CD4-positive, alpha-beta T cell (primary cell): ENCODE measurements around the gene SAP30BP. TPM values are rescaled to one million over a fixed set of nuclear protein-coding genes. Genes with fewer than 3 reads are reported as not detected.

Experiments
- ATAC-seq: fragments of 200-7000 bp; cut with Tn5 transposase; one replicate; pipeline ENCODE4 v1.10.0; 2022; ENCODE audit warnings: mild to moderate bottlenecking; ENCODE audit not compliant: poor library complexity
- CTCF ChIA-PET: fragments of 350-600 bp; sonication (Branson Sonifier 250); formaldehyde crosslinking; loops from one replicate; lab custom pipeline; 2021; ENCODE audit warnings: antibody characterized with exemption, inconsistent platforms; lab: Charles Lee
- POLR2A ChIA-PET: fragments of 350-600 bp; sonication (Branson Sonifier 250); formaldehyde crosslinking; loops from one replicate; lab custom pipeline; 2021; ENCODE audit warnings: antibody characterized with exemption, inconsistent platforms; lab: Charles Lee
- DNase-seq, 14 experiments: peaks; one replicate each; pipeline ENCODE4 v3.0.0-alpha.2; 2013 to 2020; ENCODE audit warnings: mixed read lengths in 2 of 14
- H3K27ac ChIP-seq, 2 donors: one replicate each; pipeline versions ENCODE4 v1.5.1 to v1.7.0; 2013; ENCODE audit warnings: low read length in 2 of 2, low read depth in 1 of 2, mild to moderate bottlenecking in 1 of 2
- H3K27me3 ChIP-seq, 2 experiments: 1 replicate in 1 of 2; 2 replicates in 1 of 2; pipeline versions ENCODE4 v1.6.1 to v1.7.0; 2013; ENCODE audit warnings: low read length in 2 of 2, control low read depth in 1 of 2, mild to moderate bottlenecking in 1 of 2, moderate library complexity in 1 of 2; ENCODE audit not compliant: insufficient read depth in 2 of 2, control insufficient read depth in 1 of 2
- H3K36me3 ChIP-seq: one replicate; pipeline ENCODE4 v1.6.1; 2013; ENCODE audit warnings: low read length, control low read depth; ENCODE audit not compliant: insufficient read depth
- H3K4me1 ChIP-seq: one replicate; pipeline ENCODE4 v1.6.1; 2013; ENCODE audit warnings: low read length, control low read depth; ENCODE audit not compliant: insufficient read depth
- H3K4me3 ChIP-seq: one replicate; pipeline ENCODE4 v1.5.1; 2013; ENCODE audit warnings: mild to moderate bottlenecking, low read length, moderate library complexity
- H3K9me3 ChIP-seq, 2 experiments: 1 replicate in 1 of 2; 2 replicates in 1 of 2; pipeline versions ENCODE4 v1.6.1 to v1.7.0; 2013; ENCODE audit warnings: low read length in 2 of 2, mild to moderate bottlenecking in 2 of 2, control low read depth in 1 of 2, moderate library complexity in 1 of 2; ENCODE audit not compliant: control insufficient read depth in 1 of 2, insufficient read depth in 1 of 2
- H3K27ac Mint-ChIP-seq: one replicate; pipeline ENCODE4 v1.8.0; 2020; ENCODE audit warnings: mixed read lengths
- H3K27me3 Mint-ChIP-seq: one replicate; pipeline ENCODE4 v1.8.0; 2021; ENCODE audit warnings: mixed read lengths
- H3K36me3 Mint-ChIP-seq: one replicate; pipeline ENCODE4 v1.8.0; 2021; ENCODE audit warnings: low read depth, mixed read lengths
- H3K4me1 Mint-ChIP-seq: one replicate; pipeline ENCODE4 v1.8.0; 2021; ENCODE audit warnings: low read depth, mixed read lengths
- H3K4me3 Mint-ChIP-seq: one replicate; pipeline ENCODE4 v1.8.0; 2020; ENCODE audit warnings: mild to moderate bottlenecking, mixed read lengths
- H3K9me3 Mint-ChIP-seq: one replicate; pipeline ENCODE4 v1.8.0; 2020; ENCODE audit warnings: mixed read lengths
- intact Hi-C, 2 experiments: fragments of 100-400 bp; cut with DNase I in 1 of 2; cut with micrococcal nuclease in 1 of 2; formaldehyde crosslinking; loops; one replicate each; pipeline versions ENCODE4 v1.15.1 to v1.9.0; 2023 to 2025; cut with DNase I, micrococcal nuclease
- total RNA-seq, 174 experiments: library from RNA in 2 of 174; stranded (reverse) in 2 of 174; gene quantifications; one replicate each; pipeline ENCODE4 v1.2.3 and lab custom pipeline; 2021 to 2026
- TF ChIP-seq, protein P1 (sequence below): fragments of 200-600 bp; IDR thresholded peaks from one replicate; pipeline ENCODE4 v1.8.0; 2022; ENCODE audit warnings: antibody characterized with exemption, mild to moderate bottlenecking

Gene SAP30BP
- total RNA-seq, 2 experiments from 2014 or later, result 209 to 227 TPM

DNA sequence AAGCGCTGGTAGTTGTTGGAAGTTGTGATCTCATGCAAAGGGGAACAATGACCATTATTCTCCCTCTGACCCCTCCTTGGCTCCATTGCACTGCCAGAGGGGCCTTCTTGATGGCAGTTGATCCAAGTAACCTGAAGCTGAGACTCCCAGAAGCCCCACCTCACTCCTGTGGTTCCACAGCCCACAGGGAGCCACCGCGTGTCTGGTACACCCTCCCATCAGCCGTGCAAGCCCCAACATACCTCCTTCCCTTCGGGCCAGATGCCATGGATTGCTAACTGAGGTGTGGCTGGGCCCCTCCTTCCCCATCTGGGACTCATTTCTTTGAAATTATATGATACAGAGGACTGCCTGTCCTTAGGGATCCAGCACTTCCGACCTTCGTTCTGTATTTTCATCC lies 17.8 kb downstream of the SAP30BP start:
- H3K27ac Mint-ChIP-seq, result peak overlapping the region; percentile 12
- H3K9me3 ChIP-seq, result no peaks in the 10 kb centered on the region
- CTCF ChIA-PET, result no interaction called here
- peaks cover 59% of the 10 kb centered on the region for H3K4me1 Mint-ChIP-seq
- peaks cover 27% of the 10 kb centered on the region for H3K4me1 ChIP-seq
- ATAC-seq (no peak), DNase-seq (no peak)
- peaks cover 55% of the 10 kb centered on the region for H3K36me3 Mint-ChIP-seq
- TF ChIP-seq, protein P1, sequence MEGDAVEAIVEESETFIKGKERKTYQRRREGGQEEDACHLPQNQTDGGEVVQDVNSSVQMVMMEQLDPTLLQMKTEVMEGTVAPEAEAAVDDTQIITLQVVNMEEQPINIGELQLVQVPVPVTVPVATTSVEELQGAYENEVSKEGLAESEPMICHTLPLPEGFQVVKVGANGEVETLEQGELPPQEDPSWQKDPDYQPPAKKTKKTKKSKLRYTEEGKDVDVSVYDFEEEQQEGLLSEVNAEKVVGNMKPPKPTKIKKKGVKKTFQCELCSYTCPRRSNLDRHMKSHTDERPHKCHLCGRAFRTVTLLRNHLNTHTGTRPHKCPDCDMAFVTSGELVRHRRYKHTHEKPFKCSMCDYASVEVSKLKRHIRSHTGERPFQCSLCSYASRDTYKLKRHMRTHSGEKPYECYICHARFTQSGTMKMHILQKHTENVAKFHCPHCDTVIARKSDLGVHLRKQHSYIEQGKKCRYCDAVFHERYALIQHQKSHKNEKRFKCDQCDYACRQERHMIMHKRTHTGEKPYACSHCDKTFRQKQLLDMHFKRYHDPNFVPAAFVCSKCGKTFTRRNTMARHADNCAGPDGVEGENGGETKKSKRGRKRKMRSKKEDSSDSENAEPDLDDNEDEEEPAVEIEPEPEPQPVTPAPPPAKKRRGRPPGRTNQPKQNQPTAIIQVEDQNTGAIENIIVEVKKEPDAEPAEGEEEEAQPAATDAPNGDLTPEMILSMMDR, result no peak
- no peak overlapping the region for H3K27ac ChIP-seq
- no peak overlapping the region for H3K4me3 ChIP-seq
- no peaks in the 10 kb centered on the region for H3K9me3 Mint-ChIP-seq
- no peak overlapping the region for H3K4me3 Mint-ChIP-seq
- peaks cover 51% of the 10 kb centered on the region for H3K36me3 ChIP-seq
- no peaks in the 10 kb centered on the region for H3K27me3 ChIP-seq
- no peaks in the 10 kb centered on the region for H3K27me3 Mint-ChIP-seq
- intact Hi-C loops, result no loop called here
- POLR2A ChIA-PET, result interaction anchor here (1.1 kb wide), 1 partner anchor 18 kb away, joined by 3 read pairs; the partner anchor contains the start of gene RECQL5

DNA sequence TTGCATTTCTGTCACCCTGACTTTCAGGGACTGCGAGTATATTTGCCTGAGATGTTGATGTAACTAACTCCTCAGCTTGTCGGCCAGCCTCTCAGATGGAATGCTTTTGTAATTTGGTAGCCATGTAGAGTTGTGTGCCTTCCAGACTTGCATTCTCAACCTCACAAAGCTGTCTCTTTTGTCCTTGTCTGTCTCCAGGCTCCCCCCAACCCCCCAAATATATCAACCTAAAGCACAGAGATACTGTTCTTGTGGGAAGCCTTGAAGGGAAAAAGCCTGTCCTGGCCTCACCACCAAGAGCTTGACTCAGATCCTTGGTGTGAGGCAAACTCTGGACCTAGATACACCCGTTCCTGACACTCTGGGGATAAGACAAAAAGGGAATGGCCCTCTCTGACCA lies 18.4 kb downstream of the SAP30BP start:
- Mint-ChIP-seq H3K9me3 (no peaks in the 10 kb centered on the region), H3K27me3 (no peaks in the 10 kb centered on the region), H3K4me1 (peaks cover 62% of the 10 kb centered on the region), H3K27ac (peak overlapping the region; percentile 51), H3K4me3 (no peak overlapping the region), H3K36me3 (peaks cover 53% of the 10 kb centered on the region)
- H3K36me3 ChIP-seq, result peaks cover 46% of the 10 kb centered on the region
- H3K4me1 ChIP-seq, result peaks cover 30% of the 10 kb centered on the region
- ChIA-PET POLR2A (no interaction called here), CTCF (no interaction called here)
- TF ChIP-seq, protein P1, result no peak
- intact Hi-C loops, result no loop called here
- no peak overlapping the region for H3K27ac ChIP-seq
- no peaks in the 10 kb centered on the region for H3K9me3 ChIP-seq
- DNase-seq, result no peak
- no peak for ATAC-seq
- no peaks in the 10 kb centered on the region for H3K27me3 ChIP-seq
- H3K4me3 ChIP-seq, result no peak overlapping the region

DNA sequence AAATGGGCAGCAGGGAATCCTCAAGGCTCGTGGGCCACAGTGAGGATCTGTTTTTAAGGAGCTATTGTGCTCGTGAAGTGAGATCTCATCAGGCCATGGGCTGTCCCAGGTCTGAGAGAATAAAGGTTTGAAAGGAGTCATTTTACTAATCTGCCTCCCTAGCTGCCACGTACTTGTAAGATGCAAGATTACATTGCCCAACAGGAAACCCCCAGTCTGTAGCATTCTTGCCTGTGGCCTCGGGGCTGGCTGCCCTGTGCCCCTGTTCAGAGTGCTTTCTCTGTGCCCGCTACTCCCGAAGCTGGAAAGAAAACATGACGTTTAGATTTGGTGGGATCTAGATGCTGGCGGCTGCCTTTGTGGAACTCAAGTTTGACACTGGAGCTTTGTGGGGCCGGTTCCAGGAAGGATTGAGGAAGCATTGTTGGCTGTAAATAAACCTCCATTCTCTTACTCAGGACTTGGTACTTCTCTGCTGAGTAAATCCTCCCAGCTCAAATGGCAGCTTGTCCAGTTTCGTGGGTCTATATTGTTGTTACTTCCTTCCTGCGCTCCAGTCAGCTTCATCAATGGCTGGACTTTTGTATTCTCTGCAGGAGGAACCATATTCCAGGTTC lies 21.2 kb downstream of the SAP30BP start:
- intact Hi-C loops, result no loop called here
- peak in 2 of 14 experiments; percentile 43 to 49 for DNase-seq
- Histone ChIP-seq H3K9me3 (no peaks in the 10 kb centered on the region), H3K36me3 (peaks cover 51% of the 10 kb centered on the region), H3K4me1 (peaks cover 41% of the 10 kb centered on the region), H3K4me3 (no peak overlapping the region), H3K27ac (peak overlapping the region; percentile 50 to 90), H3K27me3 (no peaks in the 10 kb centered on the region)
- Mint-ChIP-seq H3K4me3 (no peak overlapping the region), H3K4me1 (peaks cover 71% of the 10 kb centered on the region), H3K9me3 (no peaks in the 10 kb centered on the region), H3K36me3 (peaks cover 65% of the 10 kb centered on the region), H3K27ac (peak overlapping the region; percentile 93), H3K27me3 (no peaks in the 10 kb centered on the region)
- TF ChIP-seq, protein P1, result no peak
- ChIA-PET CTCF (interaction anchor here (2.0 to 2.8 kb wide), 3 partner anchors 14 to 65 kb away, joined by 5 to 7 read pairs (median 6); partner anchors contain the start of gene SMIM5), POLR2A (interaction anchor here (0.7 kb wide), 1 partner anchor 21 kb away, joined by 4 read pairs; the partner anchor contains the start of genes RECQL5 and SAP30BP)
- ATAC-seq, result no peak
